AG08395 (cell line): ENCODE results near the gene CD28.
"Not testable (repeated sequence)": the region's sequence is repeated elsewhere in the genome, so short reads cannot be mapped to it uniquely, and the experiment has no call there.

Experiments
- DNase-seq: peaks from one replicate; pipeline ENCODE4 v3.0.0; 2012; ENCODE audit warnings: mixed read lengths, low spot score

The CD28 gene

DNA sequence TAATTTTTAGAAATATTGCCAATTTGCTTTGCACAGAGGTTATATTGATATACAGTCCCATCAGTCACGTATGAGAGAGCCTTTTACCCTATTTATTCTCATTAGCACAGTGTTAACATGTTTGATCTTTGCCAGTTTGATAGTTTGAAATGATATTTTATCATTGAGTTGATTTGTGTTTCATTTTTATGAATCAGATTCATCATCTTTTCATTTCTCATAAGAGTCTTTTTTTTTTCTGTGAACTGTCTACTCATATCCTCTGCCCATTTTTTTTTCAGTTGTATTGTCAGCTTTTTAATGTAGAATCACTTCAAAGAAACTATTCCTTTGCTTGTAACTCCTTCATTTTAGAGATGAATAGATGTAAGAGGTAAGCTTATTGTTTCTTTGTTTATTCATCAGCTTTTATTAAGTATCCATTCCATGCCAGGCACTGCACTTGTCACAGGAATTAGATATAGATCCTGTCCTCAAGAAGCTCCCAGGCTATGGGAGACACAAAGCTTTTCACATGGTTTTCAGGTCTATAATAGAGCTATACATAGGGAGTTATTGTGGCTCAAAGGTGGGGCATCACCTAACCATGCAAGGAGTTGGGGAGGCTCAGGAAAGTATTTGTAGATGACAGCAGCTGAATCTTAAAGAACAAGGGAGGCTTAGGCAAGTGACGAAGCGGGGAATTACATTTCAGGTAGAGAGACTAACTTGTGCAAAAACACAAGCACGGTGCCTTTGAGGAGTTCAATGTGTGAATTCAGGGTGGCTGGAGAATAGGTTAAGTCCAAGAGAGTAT is 42.1 kb downstream of the CD28 start:
- no peak for DNase-seq

- DNase-seq: no peak
These were observed 44.1 kb downstream of the CD28 start for GRCh38 chr2:203750346-203751068.

GRCh38 chr2:203751685-203752271 is 45.3 kb downstream of the CD28 start:
- DNase-seq: no peak

DNA sequence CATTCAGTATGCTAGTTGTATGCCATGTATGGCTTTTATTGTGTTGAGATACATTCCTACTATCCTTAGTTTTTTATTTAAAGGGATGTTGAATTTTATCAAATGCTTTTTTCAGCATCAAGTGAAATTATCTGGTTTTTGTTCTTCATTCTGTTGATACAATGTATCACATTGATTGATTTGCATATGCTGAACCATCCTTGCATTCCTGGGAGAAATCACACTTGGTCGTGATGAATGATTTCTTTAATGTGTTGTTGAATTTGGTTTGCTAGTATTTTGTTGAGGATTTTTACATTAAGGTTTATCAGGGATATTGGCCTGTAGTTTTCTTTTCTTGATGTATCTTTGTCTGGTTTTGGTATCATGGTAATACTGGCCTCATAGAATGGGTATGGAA is 49.7 kb downstream of the CD28 start:
- no peak for DNase-seq

GRCh38 chr2:203758841-203759689 is 52.6 kb downstream of the CD28 start:
- DNase-seq: peak; percentile 29

GRCh38 chr2:203759690-203760365 is 53.4 kb downstream of the CD28 start:
- DNase-seq: peak; percentile 46

GRCh38 chr2:203761121-203761520 is 54.7 kb downstream of the CD28 start:
- DNase-seq: no peak

DNA sequence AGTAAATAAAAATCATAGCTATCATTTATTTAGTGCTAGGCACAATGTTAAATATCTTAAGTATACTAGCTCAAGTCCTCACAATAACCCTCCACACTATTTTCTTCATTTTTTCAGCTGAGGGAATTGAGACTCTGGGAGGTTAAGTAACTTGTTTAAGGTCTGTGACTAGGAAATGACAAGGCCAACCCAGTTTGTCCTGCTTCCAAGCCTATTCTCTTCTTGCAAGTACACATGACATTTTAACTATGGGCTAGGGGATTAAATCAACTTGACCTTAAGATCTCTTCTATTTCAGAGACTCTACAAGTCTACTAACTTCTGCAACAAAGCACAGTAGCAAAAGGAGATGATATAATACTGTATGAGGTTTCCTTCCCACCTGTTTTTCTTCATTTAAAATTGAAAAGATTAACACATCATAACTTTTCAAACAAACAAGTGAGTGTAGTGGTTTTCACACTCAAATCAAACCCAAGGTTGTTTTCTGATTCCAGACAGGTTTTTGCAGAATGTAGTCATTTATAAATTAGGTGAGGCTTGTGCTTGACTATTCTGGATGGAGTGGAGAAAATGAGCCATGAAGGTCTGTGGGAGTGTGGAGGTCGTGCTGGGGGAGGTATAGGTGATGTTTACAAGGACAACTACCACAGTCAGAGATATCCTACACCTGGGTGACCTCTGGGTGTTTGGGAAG is 57.0 kb downstream of the CD28 start:
- no peak for DNase-seq

- DNase-seq: no peak
These were observed 57.7 kb downstream of the CD28 start for GRCh38 chr2:203763938-203764664.

DNA sequence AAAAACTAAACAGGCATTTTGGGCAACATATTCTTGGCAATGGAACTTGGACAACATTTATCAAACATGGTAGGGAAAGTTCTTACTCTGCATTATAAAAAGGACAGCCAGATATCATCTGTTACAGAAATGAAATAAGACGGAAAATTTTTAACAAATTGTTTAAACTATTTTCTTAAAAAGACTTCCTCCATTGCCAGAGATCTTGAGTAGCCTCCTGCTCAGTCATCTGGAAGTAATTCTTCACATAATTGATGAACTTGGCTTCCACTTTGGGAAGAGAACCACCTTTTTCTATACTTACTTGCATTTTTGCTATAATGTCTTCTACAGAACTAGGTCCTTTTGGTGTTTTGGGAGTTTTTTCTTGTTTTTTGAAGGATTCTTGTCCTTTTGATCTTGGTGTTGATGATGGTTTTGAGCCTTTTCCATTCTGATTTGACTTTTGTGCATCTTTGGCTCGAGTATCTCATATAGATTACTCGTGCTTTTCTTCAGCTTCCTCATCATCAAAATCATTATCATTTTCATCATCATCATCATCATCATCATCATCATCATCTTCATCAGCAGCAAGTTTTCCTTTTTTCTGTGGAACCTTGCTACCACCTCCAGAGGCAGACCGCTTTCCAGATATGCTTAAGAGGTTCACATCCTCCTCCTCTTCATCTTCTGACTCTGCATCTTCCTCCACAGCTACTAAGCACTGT is 66.2 kb downstream of the CD28 start:
- no peak for DNase-seq

DNA sequence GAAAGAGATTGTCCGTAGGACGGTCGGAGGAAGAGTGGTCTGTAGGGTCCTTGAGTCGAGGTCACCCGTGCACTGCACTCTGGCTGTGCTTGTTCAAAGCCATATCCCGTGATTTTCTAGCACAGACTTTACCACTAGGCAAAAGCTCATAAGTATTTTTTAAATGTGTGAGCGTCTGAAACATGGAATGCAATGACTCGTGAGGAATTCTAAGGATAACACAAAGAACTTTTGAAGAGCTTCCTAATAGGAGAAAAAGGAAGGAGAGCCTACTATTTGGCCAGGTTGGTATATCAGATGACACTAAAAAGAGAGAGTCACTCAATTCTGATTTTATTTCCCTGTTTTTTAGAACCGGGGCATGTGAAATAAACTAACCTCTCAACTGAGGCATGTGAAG is 68.3 kb downstream of the CD28 start:
- DNase-seq: no peak

GRCh38 chr2:203775684-203776083 is 69.2 kb downstream of the CD28 start:
- DNase-seq: no peak

GRCh38 chr2:203777030-203777429 is 70.6 kb downstream of the CD28 start:
- DNase-seq: no peak

- not testable (repeated sequence) for DNase-seq
These were observed 73.1 kb downstream of the CD28 start for GRCh38 chr2:203779477-203780073.

DNA sequence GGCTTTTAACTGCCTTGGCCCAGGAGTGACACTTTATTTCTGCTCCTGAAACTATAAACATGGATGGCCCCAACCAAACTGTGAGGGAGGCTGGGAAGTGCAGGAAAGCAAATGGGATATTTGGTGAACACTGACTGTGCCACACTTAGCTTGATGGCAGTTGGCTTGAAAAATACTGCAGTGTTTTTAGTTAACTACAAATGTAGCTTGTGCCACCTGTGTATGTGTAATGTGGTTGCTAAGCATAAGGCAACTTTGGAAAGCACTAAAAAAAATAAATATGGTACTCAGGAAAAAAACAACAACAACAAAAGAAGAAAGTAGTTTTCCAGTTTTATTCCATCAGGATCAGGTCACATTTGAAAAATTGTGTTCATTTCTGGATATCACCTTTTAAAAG is 73.8 kb downstream of the CD28 start:
- no peak for DNase-seq

DNA sequence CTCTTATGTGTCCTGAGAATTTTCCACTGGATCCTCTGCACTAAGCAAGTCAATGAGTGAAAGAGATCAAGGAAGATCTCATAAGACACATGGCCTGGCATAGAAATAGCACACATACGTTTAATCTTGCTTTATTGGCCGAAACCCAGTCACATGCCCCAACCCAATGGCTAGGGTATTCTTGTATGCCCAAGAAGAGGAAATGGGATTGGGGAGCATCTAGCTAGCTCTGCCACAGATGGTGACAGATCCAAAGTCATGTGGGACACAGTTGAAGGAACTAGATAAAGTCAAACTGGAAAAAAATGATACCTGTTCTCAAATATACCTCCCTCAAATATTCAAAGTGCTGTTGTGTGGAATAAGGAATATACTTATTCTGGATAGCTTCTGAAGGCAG is 74.7 kb downstream of the CD28 start:
- DNase-seq: no peak

- DNase-seq: peak; percentile 88
These were observed 76.0 kb downstream of the CD28 start for GRCh38 chr2:203782262-203782976.

GRCh38 chr2:203783496-203784203 is 77.2 kb downstream of the CD28 start:
- DNase-seq: peak; percentile 70
